Kidney glomerular epithelial cell (primary cell): Measurements from ENCODE around the gene FLACC1.
"Not testable (repeated sequence)": the region's sequence is repeated elsewhere in the genome, so short reads cannot be mapped to it uniquely, and the experiment has no call there.

Experiments
- DNase-seq: peaks from one replicate; lab custom pipeline; 2025; lab: John Stamatoyannopoulos, UW

FLACC1 gene

DNA sequence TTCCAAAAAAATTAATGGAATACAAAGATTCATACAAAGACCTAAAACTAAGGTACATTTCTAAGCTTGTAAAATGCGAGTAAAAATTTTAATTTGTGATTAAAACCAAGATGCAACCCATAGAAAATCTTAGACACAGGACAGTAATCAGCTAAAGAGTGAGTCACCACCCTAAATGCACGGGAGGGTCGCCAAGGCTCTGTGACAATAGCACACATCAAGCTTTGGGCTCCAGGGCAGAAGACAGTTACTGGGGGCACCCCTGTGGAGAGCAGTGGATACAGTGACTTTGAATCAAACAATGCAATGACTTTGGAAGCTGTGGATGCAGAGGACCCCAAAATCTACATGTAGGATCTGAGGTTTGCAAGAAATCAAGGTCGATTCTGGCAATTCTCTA, 7.5 kb downstream of the FLACC1 start:
- no peak for DNase-seq

- DNase-seq: no peak
Observed at GRCh38 chr2:201348758-201349157, 8.4 kb downstream of the FLACC1 start.

GRCh38 chr2:201347138-201347537, 10.0 kb downstream of the FLACC1 start:
- DNase-seq: no peak

DNA sequence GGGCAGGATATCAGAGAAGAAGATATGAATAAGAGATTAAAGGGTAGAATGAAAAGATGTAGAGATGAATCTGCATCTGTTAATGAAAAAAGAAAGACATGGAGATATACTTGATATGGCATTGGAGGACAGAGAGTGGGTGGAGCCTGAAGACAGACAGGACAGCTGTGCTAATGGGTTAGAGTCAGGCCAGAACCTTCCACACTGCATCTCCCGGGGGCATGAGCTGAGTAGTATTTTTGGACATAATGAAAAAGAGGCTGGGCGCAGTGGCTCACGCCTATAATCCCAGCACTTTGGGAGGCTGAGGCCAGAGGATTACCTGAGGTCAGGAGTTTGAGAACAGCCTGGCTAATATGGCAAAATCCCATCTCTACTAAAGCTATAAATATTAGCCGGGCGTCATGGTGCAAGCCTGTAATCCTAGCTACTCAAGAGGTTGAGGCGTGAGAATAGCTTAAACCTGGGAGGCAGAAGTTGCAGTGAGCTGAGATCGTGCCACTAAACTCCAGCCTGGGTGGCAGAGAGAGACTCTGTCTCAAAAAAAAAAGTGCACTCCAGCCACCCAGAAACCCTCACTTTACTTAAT, 11.4 kb downstream of the FLACC1 start:
- no peak for DNase-seq

DNA sequence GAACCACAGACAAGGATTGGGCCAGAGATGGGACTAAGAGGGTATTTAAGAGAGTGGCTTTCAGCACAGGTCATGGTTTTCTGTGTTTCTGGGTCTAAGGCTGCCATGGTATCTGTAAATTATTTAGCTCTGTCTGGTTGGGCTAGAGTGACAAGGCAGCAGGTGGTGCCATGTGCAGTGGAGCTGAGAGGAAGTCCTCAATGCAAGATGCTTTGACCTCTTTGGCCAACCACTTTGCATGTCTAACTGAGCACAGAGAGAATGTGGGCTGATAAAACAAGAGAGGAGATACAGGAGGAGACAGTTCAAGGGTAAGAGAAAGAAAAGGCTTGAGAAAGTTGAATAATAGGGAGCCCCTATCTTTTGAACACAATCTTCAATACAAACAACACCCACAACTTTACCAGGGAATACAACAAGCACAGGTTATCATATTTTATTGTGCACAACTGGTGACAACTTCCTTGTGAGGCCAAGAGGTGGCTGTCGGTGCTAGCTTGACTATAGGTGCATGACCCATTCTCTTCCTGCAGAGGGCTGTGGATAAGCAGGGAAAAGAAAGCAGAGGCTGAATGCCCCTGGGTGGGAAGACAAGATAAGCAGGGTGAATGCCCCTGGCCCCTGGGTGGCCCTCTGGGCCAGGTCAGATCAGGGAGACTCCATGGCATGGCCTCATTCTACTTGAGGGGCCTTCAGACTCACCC, 12.3 kb downstream of the FLACC1 start:
- DNase-seq: no peak

- no peak for DNase-seq
Observed at GRCh38 chr2:201343559-201343958, 13.6 kb downstream of the FLACC1 start.

DNA sequence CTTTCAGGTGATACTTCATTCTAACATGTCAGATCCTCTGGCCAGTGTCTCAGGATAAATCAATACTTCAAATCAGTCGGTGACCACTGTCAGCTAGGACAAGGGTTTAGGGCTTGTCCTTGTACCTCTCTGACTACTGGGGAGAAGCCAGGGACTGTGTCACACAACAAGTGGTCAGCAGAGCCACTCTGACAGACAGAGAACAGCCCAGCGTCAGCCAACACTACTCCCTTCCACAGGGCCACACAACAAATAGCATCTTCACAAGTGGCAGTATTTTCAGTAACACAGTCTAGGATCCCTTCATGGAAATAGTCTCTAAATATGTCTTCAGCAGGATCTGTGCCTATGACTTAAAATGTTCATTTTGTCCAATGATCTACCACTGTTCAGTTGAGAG, 14.2 kb downstream of the FLACC1 start:
- DNase-seq: no peak

GRCh38 chr2:201329409-201329808, 27.7 kb downstream of the FLACC1 start:
- DNase-seq: no peak

- DNase-seq: no peak
Observed at GRCh38 chr2:201327678-201328077, 29.5 kb downstream of the FLACC1 start.

GRCh38 chr2:201322772-201323171, 34.4 kb downstream of the FLACC1 start:
- no peak for DNase-seq

GRCh38 chr2:201320701-201321100, 36.4 kb downstream of the FLACC1 start:
- DNase-seq: no peak

DNA sequence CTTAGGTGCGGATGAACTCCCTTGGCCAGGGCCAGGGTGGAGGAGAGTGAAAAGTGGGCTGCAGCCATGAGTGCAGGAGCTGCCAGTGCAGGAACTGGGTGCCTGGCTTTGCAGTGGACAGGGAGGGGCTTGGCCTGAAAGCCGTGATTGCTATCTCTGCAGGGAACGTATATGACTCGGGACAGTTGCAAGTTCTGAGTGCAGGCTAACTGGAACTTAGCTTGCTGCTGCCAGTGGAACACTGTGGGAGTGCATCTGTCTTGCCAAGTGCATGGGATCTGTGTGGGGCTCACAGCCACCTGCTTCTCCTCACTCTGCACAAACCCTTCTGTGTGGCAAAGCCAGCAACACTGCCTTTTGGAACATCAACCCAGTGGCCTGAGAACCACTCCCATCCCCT, 36.9 kb downstream of the FLACC1 start:
- DNase-seq: no peak

DNA sequence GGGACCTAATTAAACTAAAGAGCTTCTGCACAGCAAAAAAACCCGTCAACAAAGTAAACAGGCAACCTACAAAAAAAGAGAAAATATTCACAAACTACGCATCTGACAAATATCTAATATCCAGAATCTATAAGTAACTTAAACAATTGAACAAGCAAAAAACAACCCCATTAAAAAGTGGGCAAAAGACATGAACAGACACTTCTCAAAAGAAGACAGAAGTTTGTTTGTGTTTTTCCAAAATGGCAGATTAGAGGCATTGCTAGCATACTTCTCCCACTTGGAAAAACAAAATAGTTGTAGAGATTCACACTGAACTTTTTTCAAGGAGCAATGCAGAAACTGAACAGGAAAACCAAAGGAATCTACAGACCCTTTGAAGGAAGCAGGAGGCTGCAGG, 37.6 kb downstream of the FLACC1 start:
- no peak for DNase-seq

GRCh38 chr2:201313362-201313761, 43.8 kb downstream of the FLACC1 start:
- DNase-seq: no peak

- DNase-seq: no peak
Observed at GRCh38 chr2:201308914-201309313, 48.2 kb downstream of the FLACC1 start.

GRCh38 chr2:201307876-201308275, 49.3 kb downstream of the FLACC1 start:
- no peak for DNase-seq

DNA sequence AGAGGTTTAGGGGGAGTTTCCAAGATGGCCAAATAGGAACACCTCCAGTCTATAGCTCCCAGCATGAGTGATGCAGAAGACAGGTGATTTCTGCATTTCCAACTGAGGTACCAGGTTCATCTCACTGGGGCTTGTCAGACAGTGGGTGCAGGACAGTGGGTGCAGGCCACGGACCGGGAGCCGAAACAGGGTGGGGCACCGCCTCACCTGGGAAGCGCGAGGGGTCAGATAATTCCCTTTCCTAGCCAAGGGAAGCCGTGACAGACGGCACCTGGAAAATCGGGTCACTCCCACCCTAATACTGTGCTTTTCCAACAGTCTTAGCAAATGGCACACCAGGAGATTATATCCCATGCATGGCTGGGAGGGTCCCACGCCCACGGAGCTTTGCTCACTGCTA, 57.2 kb downstream of the FLACC1 start:
- not testable (repeated sequence) for DNase-seq

GRCh38 chr2:201298462-201299052, 58.6 kb downstream of the FLACC1 start:
- DNase-seq: no peak

DNA sequence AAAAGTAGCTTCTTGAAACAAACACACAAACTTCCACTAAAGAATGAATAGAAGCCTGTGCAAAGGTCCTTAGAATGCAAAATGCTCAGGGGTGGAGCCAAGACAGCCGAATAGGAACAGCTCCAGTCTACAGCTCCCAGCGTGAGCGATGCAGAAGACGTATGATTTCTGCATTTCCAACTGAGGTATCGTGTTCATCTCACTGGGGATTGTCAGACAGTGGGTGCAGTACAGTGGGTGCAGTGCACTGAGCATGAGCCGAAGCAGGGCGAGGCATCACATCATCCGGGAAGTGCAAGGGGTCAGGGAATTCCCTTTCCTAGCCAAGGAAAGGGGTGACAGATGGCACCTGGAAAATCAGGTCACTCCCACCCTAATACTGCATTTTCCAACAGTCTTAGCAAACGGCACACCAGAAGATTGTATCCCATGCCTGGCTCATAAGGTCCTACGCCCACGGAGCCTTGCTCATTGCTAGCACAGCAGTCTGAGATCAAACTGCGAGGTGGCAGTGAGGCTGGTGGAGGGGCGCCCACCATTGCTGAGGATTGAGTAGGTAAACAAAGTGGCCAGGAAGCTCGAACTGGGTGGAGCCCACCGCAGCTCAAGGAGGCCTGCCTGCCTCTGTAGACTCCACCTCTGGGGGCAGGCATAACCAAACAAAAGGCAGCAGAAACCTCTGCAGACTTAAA, 66.5 kb downstream of the FLACC1 start:
- DNase-seq: not testable (repeated sequence)

- no peak for DNase-seq
Observed at GRCh38 chr2:201285499-201285898, 71.6 kb downstream of the FLACC1 start.

DNA sequence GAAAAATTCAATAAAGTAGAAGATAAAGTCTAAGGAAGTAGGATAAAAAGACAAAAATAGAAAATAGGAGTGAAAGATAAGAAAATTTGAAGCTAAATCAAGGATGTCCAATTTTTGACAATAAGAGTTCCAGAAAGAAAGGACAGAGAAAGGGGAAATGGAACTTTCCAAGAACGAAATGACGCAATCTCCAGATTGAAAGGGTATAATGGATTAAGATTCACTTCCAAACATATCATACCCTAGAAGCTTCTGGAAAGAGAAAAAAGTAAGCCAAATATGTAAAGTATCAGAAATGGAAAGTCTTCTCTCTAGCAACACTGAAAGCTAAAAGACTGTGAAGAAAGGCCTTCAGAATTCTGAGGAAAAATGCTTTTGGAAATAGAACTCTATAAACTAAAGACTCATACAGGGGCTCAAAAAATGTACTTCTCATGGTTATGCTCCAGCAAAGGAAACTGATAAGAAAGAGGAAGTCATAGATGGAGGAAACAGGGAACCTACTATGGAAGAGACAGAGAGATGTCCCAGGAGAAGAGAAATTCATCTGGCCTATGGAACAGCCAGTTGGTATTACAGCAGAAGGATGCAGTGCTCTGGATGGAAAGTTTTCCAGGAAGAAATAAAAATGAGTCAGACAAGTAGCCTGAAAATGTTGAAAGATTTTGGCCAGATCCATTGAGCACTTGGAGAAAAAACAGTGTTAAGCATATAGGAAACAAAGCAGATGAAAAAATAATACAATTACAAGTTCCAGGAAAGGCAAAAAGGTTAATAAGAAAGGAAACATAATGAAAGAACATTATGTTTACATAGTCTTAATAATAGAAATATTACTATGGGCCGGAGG, 76.7 kb downstream of the FLACC1 start:
- no peak for DNase-seq

DNA sequence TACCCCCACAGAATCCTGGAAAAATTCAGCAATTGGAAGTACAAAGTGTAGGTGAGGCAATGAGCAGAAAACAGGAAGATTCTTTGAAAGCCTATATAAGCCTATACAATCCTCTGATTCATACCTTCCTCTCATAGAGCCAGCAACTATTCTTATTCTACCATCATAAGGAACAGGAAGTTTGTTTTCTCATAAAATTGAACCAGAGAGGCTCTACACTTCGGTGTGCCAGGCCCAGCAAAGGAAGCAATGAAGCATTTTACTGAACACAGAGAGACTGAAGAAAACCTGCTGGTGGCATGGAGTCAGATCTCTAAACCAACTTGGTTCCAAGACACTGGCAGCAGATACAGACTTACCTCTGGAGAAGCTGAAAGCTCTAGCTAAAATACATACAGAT, 78.1 kb downstream of the FLACC1 start:
- DNase-seq: no peak
